22Rv1 (cell line): ENCODE results near the gene NUB1.

Source experiments
- CTCF ChIP-seq: fragments of 450-650 bp; IDR thresholded peaks from 2 replicates; pipeline ENCODE4 v1.5.1; 2017; ENCODE audit warnings: mild to moderate bottlenecking
- ZFX ChIP-seq: fragments of 450-650 bp; IDR thresholded peaks from 2 replicates; pipeline ENCODE4 v1.6.1; 2017; ENCODE audit warnings: antibody characterized with exemption, borderline replicate concordance

- TF ChIP-seq CTCF (no peak), ZFX (no peak)
Measured at GRCh38 chr7:151376218-151376902, 34.7 kb downstream of the NUB1 start.
